Prostate gland (tissue), 2 donors: ENCODE results near the gene TSGA10. TPM values are rescaled to one million over a fixed set of nuclear protein-coding genes. Genes with fewer than 3 reads are reported as not detected.

Source experiments
- DNase-seq: peaks from one replicate; pipeline ENCODE4 v3.0.0-alpha.2; 2019; ENCODE audit warnings: low spot score
- H3K27ac ChIP-seq, 2 donors: fragments of 200-600 bp; sonication (generic); 2 replicates each; pipeline ENCODE4 v1.5.1; 2017 to 2019
- H3K27me3 ChIP-seq: fragments of 200-600 bp; sonication (generic); replicated peaks from 2 replicates; pipeline ENCODE4 v1.5.1; 2019; ENCODE audit not compliant: insufficient read depth
- H3K36me3 ChIP-seq, 2 donors: fragments of 200-600 bp; sonication (generic); 1 replicate in 1 of 2; 2 replicates in 1 of 2; pipeline versions ENCODE4 v1.5.1 to v1.8.1; 2017 to 2019
- H3K4me1 ChIP-seq: fragments of 200-600 bp; sonication (generic); replicated peaks from 2 replicates; pipeline ENCODE4 v1.5.1; 2019
- H3K4me3 ChIP-seq, 2 donors: fragments of 200-600 bp; sonication (generic); 2 replicates each; pipeline ENCODE4 v1.5.1; 2017 to 2019
- H3K9me3 ChIP-seq: fragments of 200-600 bp; sonication (generic); 2 replicates; pipeline ENCODE4 v1.5.1; 2017
- CTCF ChIP-seq, 4 experiments: fragments of 200-600 bp in 2 of 4; fragments of 450-650 bp in 2 of 4; sonication (generic) in 2 of 4; IDR thresholded peaks; 1 replicate in 3 of 4; 2 replicates in 1 of 4; pipeline ENCODE4 v1.5.1; 2016 to 2019; ENCODE audit warnings: antibody characterized with exemption in 4 of 4, mild to moderate bottlenecking in 2 of 4, moderate library complexity in 2 of 4
- POLR2A ChIP-seq: fragments of 450-650 bp; IDR thresholded peaks from one replicate; pipeline ENCODE4 v1.6.1; 2016; ENCODE audit warnings: antibody characterized with exemption, mild to moderate bottlenecking
- POLR2AphosphoS5 ChIP-seq: sonication (generic); formaldehyde crosslinking; IDR thresholded peaks from one replicate; pipeline ENCODE4 v1.6.1; 2017; ENCODE audit warnings: antibody characterized with exemption
- WGBS: methylation state at CpG from one replicate; pipeline ENCODE4 v1.1.5; 2018; 5-methylcytosine and 5-hydroxymethylcytosine counted together
- intact Hi-C: fragments of 100-400 bp; cut with DNase I; formaldehyde crosslinking; loops from one replicate; pipeline ENCODE4 v1.14.2; 2022
- total RNA-seq, 2 donors: library from RNA; depleted of rRNA; stranded (reverse); fragments of >200 nt; gene quantifications; one replicate each; pipeline ENCODE4 v1.1.0, GENCODE V29; 2016

The TSGA10 gene
- total RNA-seq, 2 donors from 2014 or later: 19.0 to 26.5 TPM

- H3K27ac ChIP-seq: no peak overlapping the region
- no peak for DNase-seq
- H3K9me3 ChIP-seq: no peaks in the 10 kb centered on the region
- H3K36me3 ChIP-seq: no peaks in the 10 kb centered on the region
- H3K4me1 ChIP-seq: no peaks in the 10 kb centered on the region
- intact Hi-C loops: no loop called here
- no peak overlapping the region for H3K4me3 ChIP-seq
- H3K27me3 ChIP-seq: no peaks in the 10 kb centered on the region
- no peak for TF ChIP-seq CTCF (IDR thresholded peaks at IDR 0.05)
- TF ChIP-seq POLR2A: no peak
- TF ChIP-seq POLR2AphosphoS5: no peak
- WGBS: 89% methylated on average over 2 of the region's 2 CpGs
Measured at GRCh38 chr2:99104006-99104405, 50.7 kb downstream of the TSGA10 start.

- no peak overlapping the region for H3K4me3 ChIP-seq
- no peak for DNase-seq
- H3K27me3 ChIP-seq: no peaks in the 10 kb centered on the region
- no peaks in the 10 kb centered on the region for H3K36me3 ChIP-seq
- H3K4me1 ChIP-seq: no peaks in the 10 kb centered on the region
- H3K9me3 ChIP-seq: no peaks in the 10 kb centered on the region
- TF ChIP-seq POLR2AphosphoS5: no peak
- TF ChIP-seq POLR2A: no peak
- no peak for TF ChIP-seq CTCF (IDR thresholded peaks at IDR 0.05)
- no peak overlapping the region for H3K27ac ChIP-seq
- intact Hi-C loops: no loop called here
- 42% methylated on average over 3 of the region's 3 CpGs for WGBS
Measured at GRCh38 chr2:99101697-99102096, 53.0 kb downstream of the TSGA10 start.

GRCh38 chr2:99096728-99097127 lies 58.0 kb downstream of the TSGA10 start:
- intact Hi-C loops: no loop called here
- no peaks in the 10 kb centered on the region for H3K27me3 ChIP-seq
- H3K36me3 ChIP-seq: no peaks in the 10 kb centered on the region
- 91% methylated on average over 1 of the region's 1 CpG for WGBS
- no peak for TF ChIP-seq CTCF (IDR thresholded peaks at IDR 0.05)
- TF ChIP-seq POLR2AphosphoS5: no peak
- no peak for TF ChIP-seq POLR2A
- no peak overlapping the region for H3K27ac ChIP-seq
- H3K4me3 ChIP-seq: no peak overlapping the region
- H3K9me3 ChIP-seq: no peaks in the 10 kb centered on the region
- no peak for DNase-seq
- H3K4me1 ChIP-seq: no peaks in the 10 kb centered on the region

GRCh38 chr2:99088017-99088416 lies 66.7 kb downstream of the TSGA10 start:
- H3K4me1 ChIP-seq: no peaks in the 10 kb centered on the region
- H3K36me3 ChIP-seq: no peaks in the 10 kb centered on the region
- H3K27me3 ChIP-seq: no peaks in the 10 kb centered on the region
- DNase-seq: no peak
- TF ChIP-seq CTCF (IDR thresholded peaks at IDR 0.05) (no peak), POLR2AphosphoS5 (no peak)
- intact Hi-C loops: no loop called here
- no peak overlapping the region for H3K27ac ChIP-seq
- no peak overlapping the region for H3K4me3 ChIP-seq
- WGBS: 85% methylated on average over 1 of the region's 1 CpG
- H3K9me3 ChIP-seq: no peaks in the 10 kb centered on the region

GRCh38 chr2:99086385-99086784 lies 68.4 kb downstream of the TSGA10 start:
- no peak for DNase-seq
- 63% methylated on average over 1 of the region's 1 CpG for WGBS
- no peak for TF ChIP-seq POLR2A
- TF ChIP-seq POLR2AphosphoS5: no peak
- TF ChIP-seq CTCF (IDR thresholded peaks at IDR 0.05): no peak
- intact Hi-C loops: no loop called here
- Histone ChIP-seq H3K4me3 (no peak overlapping the region), H3K27me3 (peaks cover 3% of the 10 kb centered on the region), H3K9me3 (no peaks in the 10 kb centered on the region), H3K36me3 (no peaks in the 10 kb centered on the region), H3K4me1 (no peaks in the 10 kb centered on the region), H3K27ac (no peak overlapping the region)
